ENCODE results near the gene SORCS2. TPM values are rescaled to one million over a fixed set of nuclear protein-coding genes. Genes with fewer than 3 reads are reported as not detected.
A peak's percentile ranks its signal among the peaks of the same experiment; 100 is the strongest.

Gene SORCS2
- total RNA-seq, 1 experiment from 2014 or later = not detected

- no peak for TF ChIP-seq CTCF (IDR thresholded peaks at IDR 0.05; ENCODE audit: unreplicated experiment)
- Mint-ChIP-seq H3K9me3 (ENCODE audit: low read depth, unreplicated experiment) (no peaks in the 10 kb centered on the region), H3K36me3 (ENCODE audit: insufficient read depth, unreplicated experiment) (no peaks in the 10 kb centered on the region), H3K4me3 (ENCODE audit: low read depth, unreplicated experiment) (no peak overlapping the region), H3K4me1 (ENCODE audit: low read depth, unreplicated experiment) (no peaks in the 10 kb centered on the region), H3K27ac (ENCODE audit: unreplicated experiment) (no peak overlapping the region), H3K27me3 (ENCODE audit: unreplicated experiment) (peaks cover 75% of the 10 kb centered on the region)
- CTCF ChIA-PET = interaction anchor here (1.2 kb wide), 1 partner anchor 144 kb away, joined by 5 read pairs; no protein-coding TSS in a partner anchor
- intact Hi-C loops (cut with micrococcal nuclease; ENCODE audit: unreplicated experiment) = loop anchor here (2.0 to 5.0 kb wide), 2 partner anchors 101 to 271 kb away; no protein-coding TSS in a partner anchor
- DNase-seq = no peak
- no TSS peak for BruUV-seq (replicated peaks)
These were observed 639 bp upstream of the SORCS2 start for GRCh38 chr4:7191546-7192251.

- no TSS peak for BruUV-seq (replicated peaks)
- CTCF ChIA-PET = no interaction called here
- peaks cover 75% of the 10 kb centered on the region for H3K27me3 Mint-ChIP-seq (ENCODE audit: unreplicated experiment)
These were observed 956 bp downstream of the SORCS2 start for GRCh38 chr4:7193030-7193958.

GRCh38 chr4:7194251-7195140 lies 2.2 kb downstream of the SORCS2 start:
- peak; percentile 55 for DNase-seq
- Mint-ChIP-seq H3K4me1 (ENCODE audit: low read depth, unreplicated experiment) (no peaks in the 10 kb centered on the region), H3K27me3 (ENCODE audit: unreplicated experiment) (peaks cover 75% of the 10 kb centered on the region), H3K27ac (ENCODE audit: unreplicated experiment) (no peak overlapping the region), H3K36me3 (ENCODE audit: insufficient read depth, unreplicated experiment) (no peaks in the 10 kb centered on the region), H3K4me3 (ENCODE audit: low read depth, unreplicated experiment) (no peak overlapping the region), H3K9me3 (ENCODE audit: low read depth, unreplicated experiment) (no peaks in the 10 kb centered on the region)
- CTCF ChIA-PET = interaction anchor here (0.9 kb wide), 1 partner anchor 102 kb away, joined by 3 read pairs; no protein-coding TSS in a partner anchor
- intact Hi-C loops (cut with micrococcal nuclease; ENCODE audit: unreplicated experiment) = loop anchor here (5.0 kb wide), 2 partner anchors 268 to 523 kb away; no protein-coding TSS in a partner anchor
- no TSS peak for BruUV-seq (replicated peaks)
- no peak for TF ChIP-seq CTCF (IDR thresholded peaks at IDR 0.05; ENCODE audit: unreplicated experiment)

More at GRCh38 chr4:7193030-7193958, 956 bp downstream of the SORCS2 start:
- H3K4me1 Mint-ChIP-seq (ENCODE audit: low read depth, unreplicated experiment) = no peaks in the 10 kb centered on the region
- H3K36me3 Mint-ChIP-seq (ENCODE audit: insufficient read depth, unreplicated experiment) = no peaks in the 10 kb centered on the region
- no peaks in the 10 kb centered on the region for H3K9me3 Mint-ChIP-seq (ENCODE audit: low read depth, unreplicated experiment)
- H3K4me3 Mint-ChIP-seq (ENCODE audit: low read depth, unreplicated experiment) = no peak overlapping the region
- no peak for DNase-seq
- intact Hi-C loops (cut with micrococcal nuclease; ENCODE audit: unreplicated experiment) = loop anchor here (5.0 kb wide), 1 partner anchor 269 kb away; no protein-coding TSS in a partner anchor
- H3K27ac Mint-ChIP-seq (ENCODE audit: unreplicated experiment) = no peak overlapping the region
- TF ChIP-seq CTCF (IDR thresholded peaks at IDR 0.05; ENCODE audit: unreplicated experiment) = no peak

- H3K36me3 Mint-ChIP-seq (ENCODE audit: insufficient read depth, unreplicated experiment) = no peaks in the 10 kb centered on the region
- intact Hi-C loops (cut with micrococcal nuclease; ENCODE audit: unreplicated experiment) = loop anchor here (5.0 kb wide), 1 partner anchor 522 kb away; no protein-coding TSS in a partner anchor
- CTCF ChIA-PET = interaction anchor here (0.6 to 0.9 kb wide), 2 partner anchors 39 to 101 kb away, joined by 3 read pairs; no protein-coding TSS in a partner anchor
- no peak overlapping the region for H3K27ac Mint-ChIP-seq (ENCODE audit: unreplicated experiment)
- H3K27me3 Mint-ChIP-seq (ENCODE audit: unreplicated experiment) = peaks cover 72% of the 10 kb centered on the region
- no peaks in the 10 kb centered on the region for H3K9me3 Mint-ChIP-seq (ENCODE audit: low read depth, unreplicated experiment)
- H3K4me1 Mint-ChIP-seq (ENCODE audit: low read depth, unreplicated experiment) = no peaks in the 10 kb centered on the region
- no TSS peak for BruUV-seq (replicated peaks)
- no peak overlapping the region for H3K4me3 Mint-ChIP-seq (ENCODE audit: low read depth, unreplicated experiment)
- DNase-seq = no peak
- TF ChIP-seq CTCF (IDR thresholded peaks at IDR 0.05; ENCODE audit: unreplicated experiment) = no peak
These were observed 2.8 kb downstream of the SORCS2 start for GRCh38 chr4:7195141-7195515.
